ENCODE data around the gene TAF4.
"Not testable (repeated sequence)": the region's sequence is repeated elsewhere in the genome, so short reads cannot be mapped to it uniquely, and the experiment has no call there.

Gene TAF4

GRCh38 chr20:62003567-62004405, 61.9 kb downstream of the TAF4 start:
- DNase-seq (ENCODE audit: low read depth): no peak

GRCh38 chr20:62002882-62003480, 62.7 kb downstream of the TAF4 start:
- no peak for DNase-seq (ENCODE audit: low read depth)

- no peak for DNase-seq (ENCODE audit: low read depth)
Observed at GRCh38 chr20:62001178-62001715, 64.4 kb downstream of the TAF4 start.

- no peak for DNase-seq (ENCODE audit: low read depth)
Observed at GRCh38 chr20:61998343-61999121, 67.1 kb downstream of the TAF4 start.

GRCh38 chr20:61997891-61998290, 67.8 kb downstream of the TAF4 start:
- DNase-seq (ENCODE audit: low read depth): no peak

- no peak for DNase-seq (ENCODE audit: low read depth)
Observed at GRCh38 chr20:61997372-61997771, 68.3 kb downstream of the TAF4 start.

GRCh38 chr20:61994546-61994945, 71.1 kb downstream of the TAF4 start:
- no peak for DNase-seq (ENCODE audit: low read depth)

- no peak for DNase-seq (ENCODE audit: low read depth)
Observed at GRCh38 chr20:61993058-61993457, 72.6 kb downstream of the TAF4 start.

- DNase-seq (ENCODE audit: low read depth): no peak
Observed at GRCh38 chr20:61991476-61991875, 74.2 kb downstream of the TAF4 start.

GRCh38 chr20:61990484-61990883, 75.2 kb downstream of the TAF4 start:
- no peak for DNase-seq (ENCODE audit: low read depth)

- DNase-seq (ENCODE audit: low read depth): no peak
Observed at GRCh38 chr20:61989741-61990140, 75.9 kb downstream of the TAF4 start.

GRCh38 chr20:61988665-61989064, 77.0 kb downstream of the TAF4 start:
- no peak for DNase-seq (ENCODE audit: low read depth)

GRCh38 chr20:61986762-61987321, 78.8 kb downstream of the TAF4 start:
- no peak for DNase-seq (ENCODE audit: low read depth)

GRCh38 chr20:61985096-61985495, 80.6 kb downstream of the TAF4 start:
- no peak for DNase-seq (ENCODE audit: low read depth)

GRCh38 chr20:61984431-61984830, 81.2 kb downstream of the TAF4 start:
- not testable (repeated sequence) for DNase-seq (ENCODE audit: low read depth)

GRCh38 chr20:61983965-61984364, 81.7 kb downstream of the TAF4 start:
- DNase-seq (ENCODE audit: low read depth): no peak

GRCh38 chr20:61982951-61983315, 82.7 kb downstream of the TAF4 start:
- DNase-seq (ENCODE audit: low read depth): no peak

- no peak for DNase-seq (ENCODE audit: low read depth)
Observed at GRCh38 chr20:61982191-61982950, 83.3 kb downstream of the TAF4 start.

GRCh38 chr20:61981691-61982090, 84.0 kb downstream of the TAF4 start:
- not testable (repeated sequence) for DNase-seq (ENCODE audit: low read depth)

GRCh38 chr20:61980647-61981583, 84.8 kb downstream of the TAF4 start:
- DNase-seq (ENCODE audit: low read depth): peak; percentile 14
